ENCODE measurements around the gene DSCAML1. TPM values are rescaled to one million over a fixed set of nuclear protein-coding genes. Genes with fewer than 3 reads are reported as not detected.

The DSCAML1 gene
- total RNA-seq, 1 experiment from 2014 or later, result not detected

GRCh38 chr11:117830674-117831351 is 33.8 kb upstream of the DSCAML1 start:
- ATAC-seq (no peak), DNase-seq (ENCODE audit: low read depth, low spot score) (no peak)
- Histone ChIP-seq H2AFZ (ENCODE audit: low read depth, low read length, poor library complexity, severe bottlenecking) (no peak overlapping the region), H3K9me3 (ENCODE audit: control insufficient read depth in 1 of 2, insufficient read depth in 1 of 2, low read depth in 1 of 2, low read length in 2 of 2) (no peaks in the 10 kb centered on the region), H3K79me2 (ENCODE audit: insufficient read depth, low read length) (no peaks in the 10 kb centered on the region), H3K9ac (ENCODE audit: low read length) (no peak overlapping the region), H4K20me1 (ENCODE audit: insufficient read depth) (no peaks in the 10 kb centered on the region), H3K4me2 (ENCODE audit: low read length) (no peak overlapping the region), H3K9me2 (ENCODE audit: insufficient read depth) (no peaks in the 10 kb centered on the region), H3K4me1 (ENCODE audit: control insufficient read depth in 1 of 2, insufficient read depth in 2 of 2, low read length in 2 of 2) (peaks cover 9 to 20% of the 10 kb centered on the region in 2 experiments), H3K27me3 (ENCODE audit: insufficient read depth, low read length) (no peaks in the 10 kb centered on the region), H3K36me3 (ENCODE audit: control insufficient read depth in 1 of 2, insufficient read depth in 2 of 2, low read length in 2 of 2) (no peaks in the 10 kb centered on the region), H3K27ac (ENCODE audit: low read depth, low read length) (no peak overlapping the region), H3K4me3 (replicated peaks in 1 of 2; ENCODE audit: low read depth in 1 of 2, low read length in 2 of 2) (no peak overlapping the region)
- intact Hi-C loops (cut with micrococcal nuclease), result no loop called here
- POLR2A ChIA-PET, result no interaction called here
- CTCF ChIA-PET, result no interaction called here
- TF ChIP-seq ZNF274 (IDR thresholded peaks at IDR 0.05; ENCODE audit: low read depth, low read length) (no peak), CEBPB (IDR thresholded peaks at IDR 0.05; ENCODE audit: low read depth) (no peak), ZBTB33 (IDR thresholded peaks at IDR 0.05; ENCODE audit: extremely low read depth, insufficient replicate concordance, low read length) (no peak), REST (IDR thresholded peaks at IDR 0.05; ENCODE audit: low read depth) (no peak), FOSL1 (IDR thresholded peaks at IDR 0.05; ENCODE audit: low read depth) (no peak), EZH2 (IDR thresholded peaks at IDR 0.05) (no peak), SIN3A (IDR thresholded peaks at IDR 0.05; ENCODE audit: low read depth) (no peak), CTCF (IDR thresholded peaks at IDR 0.05 in 2 of 3, conservative IDR thresholded peaks at IDR 0.05 in 1 of 3; ENCODE audit: borderline replicate concordance in 1 of 3, insufficient read depth in 1 of 3, low read depth in 2 of 3, low read length in 2 of 3) (no peak), JUND (IDR thresholded peaks at IDR 0.05) (no peak)
- BruUV-seq (replicated peaks), result no TSS peak
- RAD21 ChIA-PET (ENCODE audit: low non-redundant PET in 1 of 2, low total read pairs in 2 of 2, uncharacterized antibody in 2 of 2, unreplicated experiment in 2 of 2), result no interaction called here

Data from HCT116 (cell line).